GM20431 (cell line): ENCODE measurements around the gene ALKBH5.

Source experiments
- in situ Hi-C: fragments of 300-500 bp; cut with MseI, MboI; formaldehyde crosslinking; loops from one replicate; pipeline ENCODE4 v1.15.0; 2020; ENCODE audit warnings: low sequenced_read_pairs; ENCODE audit not compliant: unreplicated experiment

The ALKBH5 gene

GRCh38 chr17:18235743-18236256 lies 52.2 kb downstream of the ALKBH5 start:
- in situ Hi-C loops, result no loop called here

- in situ Hi-C loops, result no loop called here
Measured at GRCh38 chr17:18236494-18236893, 52.9 kb downstream of the ALKBH5 start.

DNA sequence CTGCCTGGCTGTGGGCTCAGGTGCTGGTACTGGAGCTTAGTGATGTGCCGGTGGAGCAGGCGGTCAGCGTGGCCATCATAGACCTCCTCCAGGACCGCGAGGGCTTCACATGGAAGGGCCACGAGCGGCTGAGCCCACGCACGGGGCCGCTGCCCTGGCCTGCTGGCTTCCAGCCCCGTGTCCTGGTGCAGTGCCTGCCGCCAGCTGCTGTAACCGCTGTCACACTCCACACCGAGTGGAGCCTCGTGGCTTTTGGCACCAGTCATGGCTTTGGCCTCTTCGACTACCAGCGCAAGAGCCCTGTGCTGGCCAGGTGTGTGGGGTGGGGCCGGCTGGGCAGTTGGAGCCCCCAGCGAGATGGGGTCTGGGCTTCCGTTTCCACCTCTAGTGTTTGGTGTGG lies 53.8 kb downstream of the ALKBH5 start:
- in situ Hi-C loops, result no loop called here

DNA sequence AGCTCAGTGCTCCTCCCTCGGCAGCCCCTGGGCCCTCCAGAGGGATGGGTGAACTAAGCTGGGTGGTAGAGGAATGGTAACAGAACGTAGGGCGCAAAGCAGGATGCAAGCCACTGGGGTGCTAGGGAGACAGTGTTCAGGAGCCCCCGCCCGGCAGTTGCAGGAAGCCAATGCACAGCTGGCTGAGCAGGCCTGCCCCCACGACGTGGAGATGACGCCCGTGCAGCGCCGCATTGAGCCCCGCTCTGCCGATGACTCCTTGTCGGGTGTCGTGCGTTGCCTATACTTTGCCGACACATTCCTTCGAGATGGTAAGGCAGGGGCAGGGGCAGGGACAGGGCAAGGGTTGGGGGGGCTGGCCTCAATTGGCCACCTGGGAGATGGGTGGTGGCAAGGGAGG lies 54.7 kb downstream of the ALKBH5 start:
- in situ Hi-C loops, result no loop called here

- in situ Hi-C loops, result no loop called here
Measured at GRCh38 chr17:18240449-18240848, 56.8 kb downstream of the ALKBH5 start.

- in situ Hi-C loops, result no loop called here
Measured at GRCh38 chr17:18241229-18241871, 57.7 kb downstream of the ALKBH5 start.

GRCh38 chr17:18245038-18245776 lies 61.6 kb downstream of the ALKBH5 start:
- in situ Hi-C loops, result no loop called here

DNA sequence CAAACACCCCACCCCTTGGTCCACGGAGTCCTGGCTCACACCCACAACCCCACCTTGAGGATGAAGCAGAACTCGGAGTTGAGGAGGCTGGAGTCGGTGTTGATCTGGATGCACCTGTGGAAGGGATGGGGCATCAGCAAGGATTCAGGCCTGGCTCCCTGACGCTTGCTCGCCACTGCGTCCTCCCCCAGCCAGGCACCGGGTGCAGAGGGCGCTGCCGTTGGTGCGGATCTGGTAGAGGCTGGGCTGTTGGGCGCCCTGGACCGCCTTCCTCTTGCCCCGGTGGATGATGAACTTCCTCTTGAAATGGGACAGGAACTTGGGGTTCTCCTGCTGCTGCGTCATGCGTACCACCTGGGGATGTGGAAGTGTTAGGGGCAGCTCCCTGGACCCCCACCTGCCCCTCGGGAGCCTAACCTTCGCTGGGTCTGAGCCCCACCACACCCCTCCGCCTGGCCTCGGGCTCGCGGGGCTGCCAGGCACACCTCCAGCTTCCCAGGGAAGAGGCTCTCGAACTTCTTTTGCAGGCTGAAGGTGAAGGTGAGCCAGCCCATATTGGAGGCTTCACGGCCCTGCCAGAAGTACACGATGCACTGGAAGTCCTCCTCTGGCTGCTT lies 62.6 kb downstream of the ALKBH5 start:
- in situ Hi-C loops, result no loop called here

DNA sequence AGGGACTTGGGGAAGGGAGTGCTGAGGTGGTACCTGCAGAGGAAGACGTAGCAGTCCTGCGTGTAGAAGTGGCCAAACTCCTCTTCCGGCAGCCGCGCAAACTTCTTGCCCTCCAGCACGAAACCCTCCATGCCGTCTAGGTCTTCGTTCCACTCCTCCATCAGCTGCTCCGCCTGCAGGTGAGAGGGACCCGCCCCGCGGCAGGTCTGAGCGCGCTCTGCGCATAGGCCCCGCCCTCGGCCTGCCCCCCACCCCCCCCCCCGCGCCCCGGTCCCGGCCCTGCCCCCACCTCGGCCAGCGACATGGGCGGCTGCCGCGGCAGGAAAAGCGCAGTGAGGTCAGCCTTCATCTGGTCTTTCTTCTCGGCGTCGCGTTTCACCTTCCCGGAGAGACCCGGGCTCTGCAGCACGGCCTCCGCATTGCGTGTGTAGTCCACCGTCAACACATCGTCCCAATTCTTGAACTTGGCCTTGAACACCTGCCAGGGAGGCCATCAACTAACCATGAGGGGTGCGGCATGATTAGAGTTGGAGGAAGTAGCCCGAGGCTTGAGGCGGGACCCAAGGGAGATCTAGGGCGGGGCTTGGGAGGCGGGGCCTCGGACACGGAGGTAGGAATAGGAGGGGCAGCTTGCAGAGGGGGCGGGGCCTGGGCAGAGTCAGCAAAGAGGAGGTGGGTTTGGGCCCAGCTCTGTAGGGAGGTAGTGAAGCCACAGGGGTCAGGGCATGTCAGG lies 63.4 kb downstream of the ALKBH5 start:
- in situ Hi-C loops, result no loop called here

GRCh38 chr17:18247613-18248001 lies 64.0 kb downstream of the ALKBH5 start:
- in situ Hi-C loops, result no loop called here

- in situ Hi-C loops, result no loop called here
Measured at GRCh38 chr17:18248300-18248731, 64.7 kb downstream of the ALKBH5 start.

- in situ Hi-C loops, result no loop called here
Measured at GRCh38 chr17:18248811-18249210, 65.2 kb downstream of the ALKBH5 start.

DNA sequence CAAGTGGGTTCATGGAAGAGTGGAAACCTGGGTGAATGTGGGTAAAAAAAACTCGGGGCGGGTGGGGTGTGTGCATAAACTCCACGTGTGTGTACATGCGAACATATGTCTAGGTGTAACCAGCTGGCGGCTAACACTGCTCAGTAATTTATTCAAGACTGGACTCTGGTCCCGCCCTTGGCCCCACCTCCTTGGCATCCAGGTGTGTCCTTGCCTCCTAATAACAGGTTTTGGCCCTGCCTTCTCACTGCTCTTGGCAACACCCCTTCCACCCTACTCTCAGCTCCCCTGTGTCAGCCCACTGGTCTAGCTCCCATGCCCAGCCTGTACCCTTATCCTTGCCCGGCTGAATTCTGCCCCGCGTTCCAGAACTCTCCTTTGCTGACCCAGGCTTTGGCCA lies 66.6 kb downstream of the ALKBH5 start:
- in situ Hi-C loops, result no loop called here

DNA sequence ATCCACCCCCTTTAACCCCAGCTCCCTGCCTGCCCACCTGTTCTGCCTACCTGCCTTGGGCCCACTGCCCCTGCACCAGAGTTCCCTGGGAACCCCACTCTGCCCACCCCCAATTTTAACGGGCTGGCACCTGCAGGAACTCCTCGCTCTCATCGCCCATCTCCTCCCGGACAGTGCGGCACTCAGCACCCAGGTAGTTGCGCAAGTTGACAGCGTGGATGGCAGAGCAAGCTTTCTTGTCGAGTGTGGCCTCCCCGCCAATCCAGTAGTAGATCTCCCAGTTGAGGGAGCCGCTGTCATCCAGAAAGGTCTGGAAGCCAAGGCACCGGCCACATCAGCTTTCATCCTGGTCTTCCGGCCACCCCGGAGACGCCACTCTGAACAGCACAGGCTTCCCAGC lies 67.1 kb downstream of the ALKBH5 start:
- in situ Hi-C loops, result no loop called here

DNA sequence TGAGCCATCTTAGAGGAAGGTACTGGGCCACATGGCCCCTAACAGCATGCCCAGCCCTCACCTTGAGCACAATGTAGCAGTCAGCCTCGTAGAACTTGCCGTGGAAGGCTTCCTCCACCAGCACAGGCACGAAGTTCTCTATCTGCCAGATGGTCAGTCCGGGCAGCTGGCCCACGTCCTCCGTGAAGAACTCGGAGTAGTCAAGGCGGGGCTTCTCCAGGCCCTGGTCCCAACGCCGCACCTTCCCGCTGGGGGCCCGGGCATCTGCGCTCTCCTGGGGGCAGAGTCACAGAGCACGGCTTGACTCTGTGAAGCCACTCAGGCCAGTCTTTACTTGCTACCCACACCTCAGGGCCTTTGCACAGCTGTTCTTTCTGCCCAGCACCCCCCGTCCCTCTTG lies 67.6 kb downstream of the ALKBH5 start:
- in situ Hi-C loops, result no loop called here

- in situ Hi-C loops, result no loop called here
Measured at GRCh38 chr17:18252160-18252559, 68.5 kb downstream of the ALKBH5 start.

GRCh38 chr17:18253187-18253884 lies 69.7 kb downstream of the ALKBH5 start:
- in situ Hi-C loops, result no loop called here

- in situ Hi-C loops, result no loop called here
Measured at GRCh38 chr17:18253947-18254821, 70.6 kb downstream of the ALKBH5 start.
